Measurements from ENCODE around the gene VSX2. TPM values are rescaled to one million over a fixed set of nuclear protein-coding genes. Genes with fewer than 3 reads are reported as not detected.
A peak's percentile ranks its signal among the peaks of the same experiment; 100 is the strongest.

VSX2 gene
- total RNA-seq, 1 donor from 2014 or later, result not detected

DNA sequence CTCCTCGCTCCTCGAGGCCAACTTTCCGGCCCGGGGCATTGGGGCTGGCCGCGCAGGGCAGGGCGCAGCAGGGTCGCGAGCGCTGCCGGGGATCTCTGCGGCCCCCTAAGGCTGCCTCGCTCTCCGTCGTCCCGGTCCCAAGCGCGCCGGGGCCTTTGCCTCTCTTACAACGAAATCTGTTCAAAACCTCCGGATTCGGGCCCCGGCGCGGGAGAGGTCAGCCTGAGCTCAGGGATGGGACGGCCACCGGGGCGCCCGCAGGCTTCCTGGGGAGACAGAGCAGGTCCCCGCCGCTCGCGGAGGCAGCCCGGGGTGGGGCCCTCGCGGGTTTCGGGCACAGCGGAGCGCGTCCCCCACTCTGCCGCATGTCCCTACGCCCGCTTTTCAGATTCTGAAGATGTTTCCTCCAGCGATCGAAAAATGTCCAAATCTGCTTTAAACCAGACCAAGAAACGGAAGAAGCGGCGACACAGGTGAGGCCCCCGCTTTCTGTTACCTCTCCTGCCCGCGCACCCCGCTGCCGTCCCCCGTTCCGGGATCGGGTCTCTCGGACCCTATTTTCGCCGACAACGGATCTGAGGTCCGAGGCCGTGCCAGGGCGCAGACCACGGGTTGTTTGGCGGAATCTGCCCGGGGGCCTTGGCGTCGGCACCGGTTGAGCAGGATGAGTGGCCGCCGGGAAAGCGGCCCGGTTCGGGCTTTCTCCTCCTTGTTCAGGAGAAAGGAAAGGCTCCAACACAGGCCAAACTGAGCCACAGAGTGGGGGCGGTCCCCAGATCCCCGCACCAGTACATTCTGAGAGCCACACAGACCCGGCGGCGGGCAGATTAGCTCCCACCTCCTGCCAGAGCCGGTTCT, 1.8 kb downstream of the VSX2 start:
- peak overlapping the region; percentile 39 for H3K4me3 Mint-ChIP-seq
- peaks cover 12% of the 10 kb centered on the region for H3K4me1 Mint-ChIP-seq (ENCODE audit: low read depth)
- H3K27me3 Mint-ChIP-seq (ENCODE audit: insufficient read depth), result peaks cover 82% of the 10 kb centered on the region
- no peak overlapping the region for H3K27ac Mint-ChIP-seq
- no peak for DNase-seq (ENCODE audit: low spot score)
- no peaks in the 10 kb centered on the region for H3K36me3 Mint-ChIP-seq (ENCODE audit: low read depth)
- no peaks in the 10 kb centered on the region for H3K9me3 Mint-ChIP-seq
- intact Hi-C loops (cut with micrococcal nuclease), result no loop called here

DNA sequence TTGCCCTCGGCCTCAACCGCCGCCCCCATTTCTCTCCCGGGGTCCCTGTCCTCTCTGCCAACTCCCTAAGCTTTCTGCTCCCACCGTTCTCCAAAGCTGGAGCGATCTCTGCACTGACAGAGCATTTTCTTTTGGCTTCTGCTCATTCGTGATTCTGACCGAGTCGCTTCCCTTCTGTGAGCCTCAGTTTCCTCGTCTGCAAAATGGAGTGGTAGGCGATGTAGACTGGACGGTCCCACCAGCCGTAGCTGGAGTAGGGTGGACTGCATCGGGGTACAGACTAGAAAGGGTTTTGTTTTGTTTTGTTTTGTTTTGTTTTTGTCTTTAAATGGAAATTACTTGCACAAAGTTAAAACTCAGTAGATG, 2.4 kb downstream of the VSX2 start:
- no peak overlapping the region for H3K27ac Mint-ChIP-seq
- peak overlapping the region; percentile 39 for H3K4me3 Mint-ChIP-seq
- peaks cover 80% of the 10 kb centered on the region for H3K27me3 Mint-ChIP-seq (ENCODE audit: insufficient read depth)
- no peaks in the 10 kb centered on the region for H3K36me3 Mint-ChIP-seq (ENCODE audit: low read depth)
- no peak for DNase-seq (ENCODE audit: low spot score)
- intact Hi-C loops (cut with micrococcal nuclease), result no loop called here
- H3K4me1 Mint-ChIP-seq (ENCODE audit: low read depth), result peaks cover 12% of the 10 kb centered on the region
- no peaks in the 10 kb centered on the region for H3K9me3 Mint-ChIP-seq

- Mint-ChIP-seq H3K9me3 (no peaks in the 10 kb centered on the region), H3K36me3 (ENCODE audit: low read depth) (no peaks in the 10 kb centered on the region), H3K4me1 (ENCODE audit: low read depth) (peaks cover 12% of the 10 kb centered on the region), H3K27ac (peak overlapping the region; percentile 64), H3K4me3 (no peak overlapping the region), H3K27me3 (ENCODE audit: insufficient read depth) (peaks cover 79% of the 10 kb centered on the region)
- no peak for DNase-seq (ENCODE audit: low spot score)
- intact Hi-C loops (cut with micrococcal nuclease), result no loop called here
Observed at GRCh38 chr14:74242021-74242779, 3.0 kb downstream of the VSX2 start.

DNA sequence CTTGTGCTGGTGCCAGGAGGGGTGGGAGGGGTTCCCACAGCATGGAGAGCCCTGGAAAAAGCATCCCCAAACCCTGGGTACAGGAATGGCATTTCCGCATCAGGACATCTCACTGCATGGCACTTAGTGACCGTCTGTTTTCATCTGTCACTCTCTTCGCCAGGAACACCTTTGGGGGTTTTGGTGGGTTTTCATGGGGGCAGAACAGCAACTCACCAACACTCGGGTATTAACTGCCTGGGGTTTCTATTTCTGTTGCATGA, 3.5 kb downstream of the VSX2 start:
- H3K27me3 Mint-ChIP-seq (ENCODE audit: insufficient read depth), result peaks cover 74% of the 10 kb centered on the region
- no peak overlapping the region for H3K27ac Mint-ChIP-seq

DNA sequence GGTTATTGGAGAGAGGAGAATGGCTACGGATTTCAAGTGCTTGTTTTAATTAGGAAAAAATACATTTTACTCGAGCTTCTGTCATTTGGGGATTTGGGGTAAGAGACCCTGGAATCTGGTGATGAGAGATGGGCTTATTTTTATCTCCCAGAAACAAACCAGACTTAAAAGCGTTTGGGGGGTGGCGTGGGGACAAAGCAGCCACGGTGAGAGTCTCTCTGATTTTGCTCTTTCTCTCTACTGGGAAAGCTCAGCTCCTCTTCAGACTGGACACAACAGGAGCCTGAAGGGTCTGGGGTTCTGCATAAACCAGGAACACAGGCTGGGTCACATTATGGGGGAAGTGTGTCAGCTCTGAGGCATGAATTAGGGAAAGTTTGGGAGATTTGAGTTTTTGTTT, 3.8 kb downstream of the VSX2 start:
- intact Hi-C loops (cut with micrococcal nuclease), result no loop called here
- Mint-ChIP-seq H3K36me3 (ENCODE audit: low read depth) (no peaks in the 10 kb centered on the region), H3K27me3 (ENCODE audit: insufficient read depth) (peaks cover 74% of the 10 kb centered on the region), H3K4me3 (no peak overlapping the region), H3K9me3 (no peaks in the 10 kb centered on the region), H3K27ac (no peak overlapping the region), H3K4me1 (ENCODE audit: low read depth) (peaks cover 12% of the 10 kb centered on the region)
- DNase-seq (ENCODE audit: low spot score), result no peak

More for the DNA sequence above, 3.5 kb downstream of the VSX2 start:
- DNase-seq (ENCODE audit: low spot score), result no peak
- H3K4me3 Mint-ChIP-seq, result no peak overlapping the region
- intact Hi-C loops (cut with micrococcal nuclease), result no loop called here
- no peaks in the 10 kb centered on the region for H3K9me3 Mint-ChIP-seq
- peaks cover 12% of the 10 kb centered on the region for H3K4me1 Mint-ChIP-seq (ENCODE audit: low read depth)
- no peaks in the 10 kb centered on the region for H3K36me3 Mint-ChIP-seq (ENCODE audit: low read depth)

GRCh38 chr14:74244115-74244514, 4.9 kb downstream of the VSX2 start:
- no peak overlapping the region for H3K4me3 Mint-ChIP-seq
- peaks cover 12% of the 10 kb centered on the region for H3K4me1 Mint-ChIP-seq (ENCODE audit: low read depth)
- no peak overlapping the region for H3K27ac Mint-ChIP-seq
- no peaks in the 10 kb centered on the region for H3K36me3 Mint-ChIP-seq (ENCODE audit: low read depth)
- H3K27me3 Mint-ChIP-seq (ENCODE audit: insufficient read depth), result peaks cover 65% of the 10 kb centered on the region
- intact Hi-C loops (cut with micrococcal nuclease), result no loop called here
- no peaks in the 10 kb centered on the region for H3K9me3 Mint-ChIP-seq
- DNase-seq (ENCODE audit: low spot score), result no peak

GRCh38 chr14:74245292-74245691, 6.0 kb downstream of the VSX2 start:
- peaks cover 12% of the 10 kb centered on the region for H3K4me1 Mint-ChIP-seq (ENCODE audit: low read depth)
- H3K36me3 Mint-ChIP-seq (ENCODE audit: low read depth), result no peaks in the 10 kb centered on the region
- H3K27me3 Mint-ChIP-seq (ENCODE audit: insufficient read depth), result peaks cover 69% of the 10 kb centered on the region
- no peaks in the 10 kb centered on the region for H3K9me3 Mint-ChIP-seq
- no peak for DNase-seq (ENCODE audit: low spot score)
- no peak overlapping the region for H3K27ac Mint-ChIP-seq
- no peak overlapping the region for H3K4me3 Mint-ChIP-seq
- intact Hi-C loops (cut with micrococcal nuclease), result no loop called here

DNA sequence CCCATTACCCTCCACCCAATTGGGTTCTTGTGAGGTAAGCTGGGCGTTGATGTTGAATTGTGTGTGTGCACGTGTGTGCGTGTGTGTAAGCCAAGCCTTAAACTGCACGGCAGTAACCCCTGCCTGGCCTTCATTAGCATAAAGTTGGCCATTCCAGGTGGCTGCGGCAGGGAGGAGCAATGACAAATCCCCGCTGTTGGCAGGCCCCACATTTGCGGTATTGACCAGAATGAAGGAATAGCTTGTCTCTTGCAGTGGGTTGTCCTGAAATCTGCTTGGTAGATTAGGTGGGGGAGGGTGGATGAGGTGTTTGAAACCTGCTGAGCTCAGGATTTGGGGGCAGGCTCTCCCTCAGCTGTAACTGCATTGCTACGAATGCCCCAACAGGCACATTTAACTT, 7.3 kb downstream of the VSX2 start:
- Mint-ChIP-seq H3K4me1 (ENCODE audit: low read depth) (peaks cover 14% of the 10 kb centered on the region), H3K9me3 (no peaks in the 10 kb centered on the region), H3K36me3 (ENCODE audit: low read depth) (no peaks in the 10 kb centered on the region), H3K4me3 (no peak overlapping the region), H3K27me3 (ENCODE audit: insufficient read depth) (peaks cover 63% of the 10 kb centered on the region), H3K27ac (no peak overlapping the region)
- no peak for DNase-seq (ENCODE audit: low spot score)
- intact Hi-C loops (cut with micrococcal nuclease), result no loop called here

DNA sequence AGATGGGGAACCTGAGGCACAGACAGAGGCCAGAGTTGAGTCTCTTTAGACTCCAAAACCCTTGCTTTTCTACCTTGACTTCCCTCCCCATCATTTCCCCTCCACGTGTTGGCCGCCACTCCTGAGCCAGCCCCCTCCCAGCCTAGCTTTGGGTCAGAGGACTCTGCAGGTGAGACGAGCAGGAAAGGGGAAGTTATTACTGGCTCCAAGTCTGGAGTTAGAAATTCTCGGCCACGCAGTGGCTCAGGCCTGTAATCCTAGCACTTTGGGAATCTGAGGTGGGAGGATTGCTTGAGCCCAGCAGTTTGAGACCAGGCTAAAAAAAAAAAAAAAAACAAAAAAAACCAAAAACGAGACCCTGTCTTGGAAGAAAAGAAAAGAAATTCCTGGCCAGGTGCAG, 8.8 kb downstream of the VSX2 start:
- intact Hi-C loops (cut with micrococcal nuclease), result no loop called here
- peaks cover 7% of the 10 kb centered on the region for H3K4me1 Mint-ChIP-seq (ENCODE audit: low read depth)

DNA sequence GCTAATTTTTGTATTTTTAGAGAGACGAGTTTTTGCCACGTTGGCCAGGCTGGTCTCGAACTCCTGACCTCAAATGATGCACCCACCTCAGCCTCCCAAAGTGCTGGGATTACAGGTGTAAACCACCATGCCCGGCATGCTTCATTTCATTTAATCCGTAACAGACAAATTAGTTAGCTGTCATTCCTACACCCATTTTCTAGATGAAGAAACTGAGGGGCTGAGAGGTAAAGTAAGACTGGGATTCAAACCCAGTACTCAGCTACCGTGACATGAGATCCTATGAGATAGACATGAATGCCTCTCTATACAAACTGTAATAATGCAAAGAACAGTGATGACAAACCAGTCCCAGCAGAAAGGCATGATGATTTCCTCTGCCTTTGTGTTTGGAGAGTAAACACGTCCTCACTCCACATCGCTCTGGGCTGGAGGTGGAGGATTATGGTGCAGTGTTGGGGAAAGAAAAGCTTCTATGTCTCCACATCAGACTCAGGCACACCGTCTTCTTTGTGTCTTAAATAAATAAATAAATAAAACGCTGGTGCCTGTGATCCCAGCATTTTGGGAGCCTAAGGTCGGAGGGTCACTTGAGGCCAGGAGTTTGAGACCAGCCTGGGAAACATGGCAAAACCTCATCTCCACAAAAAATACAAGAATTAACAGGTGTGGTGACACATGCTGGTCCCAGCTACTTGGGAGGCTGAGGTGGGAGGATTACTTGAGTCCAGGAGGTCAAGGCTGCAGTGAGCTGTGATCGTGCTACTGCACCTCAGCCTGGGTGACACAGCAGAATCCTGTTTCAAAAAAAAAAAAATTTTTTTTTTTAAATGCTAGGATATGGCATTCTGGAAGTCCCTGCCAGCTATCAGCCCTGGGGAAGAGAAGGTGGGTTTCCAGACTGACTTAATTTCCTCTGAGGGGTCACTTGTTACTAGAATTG, 10.5 kb downstream of the VSX2 start:
- Mint-ChIP-seq H3K4me3 (no peak overlapping the region), H3K36me3 (ENCODE audit: low read depth) (no peaks in the 10 kb centered on the region), H3K27me3 (ENCODE audit: insufficient read depth) (peaks cover 43% of the 10 kb centered on the region), H3K27ac (no peak overlapping the region), H3K4me1 (ENCODE audit: low read depth) (peaks cover 7% of the 10 kb centered on the region), H3K9me3 (no peaks in the 10 kb centered on the region)
- no peak for DNase-seq (ENCODE audit: low spot score)
- intact Hi-C loops (cut with micrococcal nuclease), result no loop called here

More for the DNA sequence above, 8.8 kb downstream of the VSX2 start:
- DNase-seq (ENCODE audit: low spot score), result no peak
- Mint-ChIP-seq H3K4me3 (no peak overlapping the region), H3K9me3 (no peaks in the 10 kb centered on the region), H3K36me3 (ENCODE audit: low read depth) (no peaks in the 10 kb centered on the region), H3K27me3 (ENCODE audit: insufficient read depth) (peaks cover 52% of the 10 kb centered on the region), H3K27ac (no peak overlapping the region)

DNA sequence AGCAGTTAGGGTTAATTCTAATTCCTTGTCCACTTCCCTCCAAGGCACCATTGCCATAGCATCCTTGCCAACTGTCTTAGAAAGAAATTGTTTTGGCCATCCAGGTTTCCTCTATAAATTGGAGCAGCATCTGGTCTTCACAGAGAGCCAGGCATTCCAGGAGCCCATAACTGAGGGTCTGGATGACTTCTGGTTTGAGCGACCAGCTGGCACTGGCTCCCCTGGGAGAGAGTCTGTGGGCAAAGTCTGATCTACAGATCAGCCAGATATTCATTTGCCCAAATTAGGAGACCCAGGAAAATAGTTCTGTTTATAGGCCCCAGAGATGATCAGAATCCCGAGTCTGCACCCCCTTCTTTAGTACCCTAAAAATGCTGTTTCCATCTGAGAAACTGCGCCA, 16.0 kb downstream of the VSX2 start:
- Mint-ChIP-seq H3K27me3 (ENCODE audit: insufficient read depth) (peaks cover 30% of the 10 kb centered on the region), H3K9me3 (no peaks in the 10 kb centered on the region), H3K36me3 (ENCODE audit: low read depth) (no peaks in the 10 kb centered on the region), H3K4me3 (no peak overlapping the region), H3K27ac (no peak overlapping the region), H3K4me1 (ENCODE audit: low read depth) (peaks cover 7% of the 10 kb centered on the region)
- DNase-seq (ENCODE audit: low spot score), result no peak
- intact Hi-C loops (cut with micrococcal nuclease), result no loop called here

GRCh38 chr14:74257078-74257940, 18.1 kb downstream of the VSX2 start:
- no peaks in the 10 kb centered on the region for H3K4me1 Mint-ChIP-seq (ENCODE audit: low read depth)
- DNase-seq (ENCODE audit: low spot score), result peak; percentile 43
- peaks cover 26% of the 10 kb centered on the region for H3K27me3 Mint-ChIP-seq (ENCODE audit: insufficient read depth)
- no peaks in the 10 kb centered on the region for H3K9me3 Mint-ChIP-seq
- peak overlapping the region; percentile 84 for H3K4me3 Mint-ChIP-seq
- H3K36me3 Mint-ChIP-seq (ENCODE audit: low read depth), result no peaks in the 10 kb centered on the region
- intact Hi-C loops (cut with micrococcal nuclease), result loop anchor here (1.0 to 2.0 kb wide), 3 partner anchors 46 to 235 kb away; partner anchors contain the start of genes ISCA2 and NPC2
- H3K27ac Mint-ChIP-seq, result peak overlapping the region; percentile 72

All from activated T-helper 1 cell treated with anti-CD3 and anti-CD28 coated beads, Interleukin-12 subunit alpha, Interleukin-12 subunit beta, Interleukin-2, Interleukin-4 antibody, amounts not matched to agents 30 ng/mL and 10 ng/mL and 1 ng/mL, durations not matched to agents 14 hours and 24 hours and 36 hours (primary cell).